GM04503 (cell line): ENCODE measurements around the gene GPHN.
A peak's percentile ranks its signal among the peaks of the same experiment; 100 is the strongest.

Experiments used
- DNase-seq: peaks from one replicate; pipeline ENCODE4 v3.0.0-alpha.2; 2012; ENCODE audit warnings: low read depth

GPHN gene

GRCh38 chr14:66507722-66508546 lies at the start of gene GPHN:
Gene GPHN, plus strand, starts transcription at chr14:66508147.
- DNase-seq: peak; percentile 92

GRCh38 chr14:66459603-66460002 lies 48.3 kb upstream of the GPHN start:
- no peak for DNase-seq

GRCh38 chr14:66464261-66464660 lies 43.7 kb upstream of the GPHN start:
- no peak for DNase-seq

GRCh38 chr14:66468778-66469367 lies 39.1 kb upstream of the GPHN start:
- DNase-seq: no peak

- no peak for DNase-seq
Observed at GRCh38 chr14:66471584-66471983, 36.4 kb upstream of the GPHN start.

DNA sequence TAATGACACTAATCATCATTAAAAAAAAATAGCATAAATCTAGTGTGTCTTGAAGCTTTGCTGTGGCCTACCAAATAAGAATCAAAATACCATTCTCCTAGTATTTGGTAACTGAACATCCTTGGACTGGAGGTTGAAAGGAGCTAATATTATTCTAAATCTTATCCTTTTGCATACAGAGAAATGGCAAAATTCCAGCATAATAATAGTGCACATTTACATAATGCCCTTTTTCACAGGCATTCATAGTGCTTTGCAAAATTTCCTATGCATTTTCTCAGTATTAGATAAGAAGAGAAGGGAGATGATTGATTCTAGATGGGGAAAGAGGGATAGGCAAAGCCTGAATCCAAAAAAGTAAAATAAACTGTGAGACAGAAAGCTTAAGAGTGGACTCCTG lies 35.7 kb upstream of the GPHN start:
- DNase-seq: no peak

DNA sequence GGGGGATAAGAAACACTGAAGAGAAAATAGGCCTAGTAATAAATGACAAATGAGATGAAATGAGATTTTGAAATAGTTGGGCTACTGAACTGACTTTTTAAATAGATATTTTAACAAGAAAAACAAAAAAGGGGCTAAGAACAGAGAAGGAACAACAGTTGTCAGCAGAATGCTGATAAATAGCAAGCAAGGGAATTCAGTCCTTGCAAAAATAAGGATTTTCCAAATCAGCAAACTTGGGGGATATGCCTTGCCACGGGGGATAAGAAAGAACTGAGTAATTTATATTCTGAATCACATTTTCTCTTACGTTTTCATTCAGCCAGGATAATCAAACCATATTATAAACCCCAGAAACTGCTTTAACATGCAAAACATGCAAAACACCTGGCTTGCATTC lies 34.7 kb upstream of the GPHN start:
- no peak for DNase-seq

DNA sequence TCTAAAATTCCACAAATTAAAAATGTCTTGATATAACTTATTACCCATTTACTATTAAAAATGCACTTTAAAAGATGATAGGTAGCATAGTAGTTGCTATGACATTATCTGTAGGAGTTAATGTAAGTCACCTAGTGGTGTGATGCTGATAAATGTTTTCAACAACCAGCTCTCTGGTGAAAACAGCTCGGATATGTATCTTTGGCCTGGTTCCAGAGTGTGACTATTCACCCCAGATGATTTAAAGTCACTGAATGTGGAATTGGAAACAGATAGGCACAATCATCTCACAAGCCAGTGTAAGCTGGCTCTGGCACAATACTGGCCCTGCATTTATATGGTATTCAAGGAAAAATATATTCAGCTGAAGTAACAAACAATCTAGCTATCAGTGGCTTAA lies 31.0 kb upstream of the GPHN start:
- no peak for DNase-seq

DNA sequence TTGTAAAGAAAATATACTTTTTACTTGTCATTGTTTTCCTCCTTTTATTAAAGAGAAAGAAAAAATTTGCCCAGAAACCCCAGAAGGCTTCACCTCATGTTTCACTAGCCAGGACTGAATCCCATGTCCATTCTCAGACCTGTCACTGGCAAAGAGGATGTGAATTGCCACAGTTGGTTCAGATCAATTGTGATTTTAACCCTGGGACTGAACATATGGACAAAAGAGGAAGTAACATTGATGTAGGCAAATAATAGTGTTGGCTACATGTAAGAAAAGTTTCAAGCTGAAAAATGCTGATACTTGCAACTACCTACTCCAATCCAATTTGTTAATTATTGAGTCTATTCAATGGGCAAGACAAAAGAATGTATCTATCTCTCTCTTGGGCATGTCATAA lies 30.4 kb upstream of the GPHN start:
- DNase-seq: no peak

DNA sequence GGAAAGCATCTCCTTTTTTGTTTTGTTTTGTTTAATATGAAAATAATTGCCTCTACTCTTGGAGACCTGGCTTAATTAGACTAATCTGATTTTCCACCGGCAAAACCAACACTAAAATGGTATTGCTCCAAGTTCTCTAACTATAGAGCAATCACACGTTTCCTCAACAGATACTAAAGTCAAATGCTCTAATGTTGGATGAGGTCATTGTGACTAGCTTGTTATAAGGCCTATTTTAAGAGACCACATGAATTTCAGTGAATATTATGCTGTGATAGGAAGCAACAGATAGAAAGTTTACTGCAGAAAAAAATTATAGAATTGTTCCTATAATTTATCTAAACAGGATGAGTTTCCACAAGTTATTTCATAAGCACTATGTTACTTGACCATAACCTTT lies 25.1 kb upstream of the GPHN start:
- no peak for DNase-seq

- no peak for DNase-seq
Observed at GRCh38 chr14:66483322-66483721, 24.6 kb upstream of the GPHN start.

DNA sequence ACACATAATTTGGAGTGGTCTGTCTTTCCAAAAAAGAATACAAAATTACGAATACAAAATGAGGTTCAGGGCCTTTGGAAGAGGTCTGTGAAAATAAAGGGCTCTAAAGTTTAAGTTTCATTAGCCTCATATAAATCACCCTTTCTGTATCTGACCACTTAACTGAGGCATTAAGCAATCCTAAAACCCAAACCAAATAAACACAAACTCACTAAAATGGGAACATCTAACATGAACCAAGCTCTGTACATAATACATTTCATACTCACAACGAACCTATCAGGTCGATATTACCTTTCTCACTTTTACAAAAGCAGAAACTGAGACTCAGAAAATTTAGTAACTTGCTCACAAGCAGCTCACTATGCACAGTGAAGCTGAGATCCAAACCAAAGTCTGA lies 22.9 kb upstream of the GPHN start:
- DNase-seq: no peak

DNA sequence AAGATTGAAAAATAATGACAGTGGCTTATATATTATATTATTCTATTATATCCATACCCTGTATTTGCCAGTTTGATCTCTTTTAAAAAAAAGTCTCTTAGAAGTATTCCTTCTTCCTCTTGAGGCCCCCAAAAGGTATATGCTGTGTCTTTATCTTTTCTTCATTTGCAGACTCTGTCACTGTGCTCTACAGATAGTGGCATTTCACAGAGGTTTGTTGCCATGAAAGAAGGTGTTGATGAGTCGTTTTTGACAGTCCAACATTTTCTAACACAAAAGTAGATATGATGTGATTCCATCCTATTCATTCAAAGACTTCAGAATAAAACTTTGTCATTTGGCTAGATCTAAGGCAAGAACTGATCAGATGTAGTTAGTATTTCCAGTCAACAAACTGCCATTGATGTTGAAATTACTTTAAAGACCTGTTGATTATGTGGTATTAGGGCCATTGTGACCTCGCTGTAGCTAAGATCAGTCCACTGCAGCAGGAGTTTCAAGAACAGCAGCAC lies 22.0 kb upstream of the GPHN start, which contains the start of gene CCDC196:
TSS of gene CCDC196 (plus strand) at position 462 of the 512 bp plus-strand sequence. CDS start 132 bp downstream, outside the sequence.
- DNase-seq: no peak

DNA sequence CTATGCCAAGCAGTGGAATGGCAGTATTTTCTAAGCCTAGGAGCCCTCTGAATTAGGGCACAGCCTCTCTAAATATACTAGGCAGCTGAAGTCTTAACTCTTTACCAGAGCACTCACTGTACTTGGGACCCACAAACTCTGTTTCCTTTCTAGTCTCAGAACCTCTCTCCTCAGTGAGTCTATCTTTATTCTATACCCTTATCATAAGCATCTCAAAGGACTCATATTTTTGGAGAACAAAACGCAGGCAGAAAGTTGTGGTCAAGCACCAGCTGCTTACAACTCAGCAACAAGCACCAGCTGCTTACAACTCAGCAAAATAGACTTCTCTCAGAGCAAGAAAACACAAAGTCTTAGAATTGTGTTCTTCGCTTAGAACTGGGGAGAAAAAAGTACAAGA lies 20.8 kb upstream of the GPHN start:
- no peak for DNase-seq

GRCh38 chr14:66490143-66491111 lies 17.5 kb upstream of the GPHN start:
- no peak for DNase-seq

GRCh38 chr14:66493750-66494149 lies 14.2 kb upstream of the GPHN start:
- DNase-seq: no peak

GRCh38 chr14:66495218-66496098 lies 12.5 kb upstream of the GPHN start:
- no peak for DNase-seq

- no peak for DNase-seq
Observed at GRCh38 chr14:66496188-66496807, 11.6 kb upstream of the GPHN start.

- no peak for DNase-seq
Observed at GRCh38 chr14:66496911-66497310, 11.0 kb upstream of the GPHN start.

DNA sequence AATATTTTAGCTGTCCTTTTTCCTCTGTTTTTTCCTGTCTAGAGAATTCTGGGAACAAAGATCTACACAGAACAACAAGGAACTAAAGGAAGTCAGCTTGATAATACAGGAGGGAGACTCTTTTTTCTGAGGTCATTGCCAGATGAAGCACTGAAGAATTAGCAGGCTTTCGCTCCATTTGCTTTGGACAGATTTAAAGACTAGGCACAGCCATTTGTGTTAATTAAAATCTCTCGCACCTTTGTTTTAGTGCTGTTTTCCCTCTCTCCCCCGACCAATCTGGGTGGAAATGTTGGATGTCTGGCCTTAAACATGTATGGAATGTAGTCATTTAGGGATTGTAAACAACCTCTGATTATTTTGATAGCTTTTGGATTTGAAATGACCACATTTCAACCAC lies 9.6 kb upstream of the GPHN start:
- no peak for DNase-seq

DNA sequence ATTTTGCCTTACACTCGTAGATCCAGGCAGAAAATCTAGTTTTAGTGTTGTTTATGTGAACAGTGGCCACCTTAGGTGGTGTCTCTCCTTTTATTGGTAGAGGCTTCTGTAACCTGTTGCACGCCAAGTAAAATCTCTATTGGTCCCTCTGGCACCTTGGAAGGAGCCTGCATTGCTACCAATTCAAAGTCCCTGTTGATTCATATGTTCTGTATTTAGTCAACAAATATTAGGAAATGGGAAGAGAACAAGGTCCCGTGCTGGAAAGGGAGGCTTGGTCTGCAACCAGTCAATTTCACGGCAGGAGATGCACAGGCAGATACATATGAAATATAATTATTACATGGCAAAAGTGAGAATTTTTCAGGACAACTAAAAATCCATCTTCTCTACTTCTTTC lies 6.4 kb upstream of the GPHN start:
- DNase-seq: no peak
